ENCODE measurements around the gene REEP5. TPM values are rescaled to one million over a fixed set of nuclear protein-coding genes. Genes with fewer than 3 reads are reported as not detected.

Gene REEP5
- total RNA-seq, 2 donors from 2014 or later, result 51.0 to 63.8 TPM

- Mint-ChIP-seq H3K4me1 (ENCODE audit: low read depth) (peaks cover 31% of the 10 kb centered on the region), H3K27me3 (ENCODE audit: low read depth) (peaks cover 6% of the 10 kb centered on the region), H3K4me3 (no peak overlapping the region), H3K9me3 (no peaks in the 10 kb centered on the region), H3K36me3 (ENCODE audit: insufficient read depth in 2 of 2) (peaks cover 0 to 2% of the 10 kb centered on the region in 2 donors), H3K27ac (no peak overlapping the region)
- DNase-seq (no peak), ATAC-seq (replicated peaks in 1 of 2) (no peak)
Observed at GRCh38 chr5:112956606-112957005, 34.6 kb upstream of the REEP5 start.

- peaks cover 11% of the 10 kb centered on the region for H3K27me3 Mint-ChIP-seq (ENCODE audit: low read depth)
- peak overlapping the region; percentile 29 to 73 for H3K4me3 Mint-ChIP-seq
- H3K9me3 Mint-ChIP-seq, result peaks cover 0 to 2% of the 10 kb centered on the region in 2 donors
- DNase-seq (peak; percentile 59 to 69), ATAC-seq (replicated peaks in 1 of 2) (peak; percentile 96 to 99)
- H3K27ac Mint-ChIP-seq, result peak overlapping the region; percentile 35
- H3K4me1 Mint-ChIP-seq (ENCODE audit: low read depth), result peaks cover 16% of the 10 kb centered on the region
- H3K36me3 Mint-ChIP-seq (ENCODE audit: insufficient read depth in 2 of 2), result peaks cover 0 to 2% of the 10 kb centered on the region in 2 donors
Observed at GRCh38 chr5:112951124-112951702, 29.2 kb upstream of the REEP5 start.

GRCh38 chr5:112948458-112948857, 26.4 kb upstream of the REEP5 start:
- DNase-seq (no peak), ATAC-seq (replicated peaks in 1 of 2) (no peak)
- H3K27me3 Mint-ChIP-seq (ENCODE audit: low read depth), result peaks cover 15% of the 10 kb centered on the region
- H3K4me3 Mint-ChIP-seq, result no peak overlapping the region
- H3K27ac Mint-ChIP-seq, result no peak overlapping the region
- peaks cover 0 to 1% of the 10 kb centered on the region in 2 donors for H3K36me3 Mint-ChIP-seq (ENCODE audit: insufficient read depth in 2 of 2)
- H3K4me1 Mint-ChIP-seq (ENCODE audit: low read depth), result peaks cover 21% of the 10 kb centered on the region
- peaks cover 0 to 2% of the 10 kb centered on the region in 2 donors for H3K9me3 Mint-ChIP-seq

- Mint-ChIP-seq H3K4me3 (no peak overlapping the region), H3K4me1 (ENCODE audit: low read depth) (no peaks in the 10 kb centered on the region), H3K27me3 (ENCODE audit: low read depth) (no peaks in the 10 kb centered on the region), H3K36me3 (ENCODE audit: insufficient read depth in 2 of 2) (no peaks in the 10 kb centered on the region), H3K27ac (no peak overlapping the region), H3K9me3 (no peaks in the 10 kb centered on the region)
- ATAC-seq (replicated peaks in 1 of 2), result no peak
- no peak for DNase-seq
Observed at GRCh38 chr5:112940670-112941069, 18.6 kb upstream of the REEP5 start.

- H3K4me1 Mint-ChIP-seq (ENCODE audit: low read depth), result peaks cover 9% of the 10 kb centered on the region
- peaks cover 3 to 5% of the 10 kb centered on the region in 2 donors for H3K36me3 Mint-ChIP-seq (ENCODE audit: insufficient read depth in 2 of 2)
- H3K27me3 Mint-ChIP-seq (ENCODE audit: low read depth), result no peaks in the 10 kb centered on the region
- H3K27ac Mint-ChIP-seq, result no peak overlapping the region
- ATAC-seq (replicated peaks in 1 of 2), result no peak
- no peak for DNase-seq
- H3K4me3 Mint-ChIP-seq, result no peak overlapping the region
- H3K9me3 Mint-ChIP-seq, result peaks cover 2 to 6% of the 10 kb centered on the region in 2 donors
Observed at GRCh38 chr5:112938286-112938685, 16.3 kb upstream of the REEP5 start.

GRCh38 chr5:112935675-112936074, 13.6 kb upstream of the REEP5 start:
- Mint-ChIP-seq H3K9me3 (peaks cover 2 to 6% of the 10 kb centered on the region in 2 donors), H3K4me3 (no peak overlapping the region), H3K4me1 (ENCODE audit: low read depth) (peaks cover 20% of the 10 kb centered on the region), H3K36me3 (ENCODE audit: insufficient read depth in 2 of 2) (peaks cover 3 to 5% of the 10 kb centered on the region in 2 donors), H3K27me3 (ENCODE audit: low read depth) (no peaks in the 10 kb centered on the region), H3K27ac (no peak overlapping the region)
- DNase-seq, result no peak
- ATAC-seq (replicated peaks in 1 of 2), result no peak

- Mint-ChIP-seq H3K4me3 (no peak overlapping the region), H3K4me1 (ENCODE audit: low read depth) (peaks cover 34% of the 10 kb centered on the region), H3K9me3 (peaks cover 2 to 6% of the 10 kb centered on the region in 2 donors), H3K27ac (no peak overlapping the region), H3K27me3 (ENCODE audit: low read depth) (no peaks in the 10 kb centered on the region), H3K36me3 (ENCODE audit: insufficient read depth in 2 of 2) (peaks cover 3 to 5% of the 10 kb centered on the region in 2 donors)
- ATAC-seq (replicated peaks in 1 of 2) (peak; percentile 28 to 44), DNase-seq (no peak)
Observed at GRCh38 chr5:112934366-112934663, 12.3 kb upstream of the REEP5 start.

- DNase-seq (no peak), ATAC-seq (replicated peaks in 1 of 2) (peak in 1 of 2 donors; percentile 24)
- H3K4me3 Mint-ChIP-seq, result no peak overlapping the region
- no peaks in the 10 kb centered on the region for H3K27me3 Mint-ChIP-seq (ENCODE audit: low read depth)
- H3K36me3 Mint-ChIP-seq (ENCODE audit: insufficient read depth in 2 of 2), result peaks cover 3 to 5% of the 10 kb centered on the region in 2 donors
- peaks cover 39% of the 10 kb centered on the region for H3K4me1 Mint-ChIP-seq (ENCODE audit: low read depth)
- H3K27ac Mint-ChIP-seq, result peak overlapping the region; percentile 21
- peaks cover 2 to 6% of the 10 kb centered on the region in 2 donors for H3K9me3 Mint-ChIP-seq
Observed at GRCh38 chr5:112933651-112934365, 11.8 kb upstream of the REEP5 start.

- no peak for DNase-seq
- Mint-ChIP-seq H3K36me3 (ENCODE audit: insufficient read depth in 2 of 2) (peaks cover 3 to 5% of the 10 kb centered on the region in 2 donors), H3K27ac (no peak overlapping the region), H3K4me3 (no peak overlapping the region), H3K4me1 (ENCODE audit: low read depth) (peaks cover 46% of the 10 kb centered on the region), H3K9me3 (peaks cover 2 to 6% of the 10 kb centered on the region in 2 donors), H3K27me3 (ENCODE audit: low read depth) (no peaks in the 10 kb centered on the region)
- no peak for ATAC-seq (replicated peaks in 1 of 2)
Observed at GRCh38 chr5:112933105-112933504, 11.1 kb upstream of the REEP5 start.

- no peak overlapping the region for H3K4me3 Mint-ChIP-seq
- DNase-seq (no peak), ATAC-seq (replicated peaks in 1 of 2) (peak in 1 of 2 donors; percentile 29)
- peaks cover 2 to 6% of the 10 kb centered on the region in 2 donors for H3K9me3 Mint-ChIP-seq
- peaks cover 53% of the 10 kb centered on the region for H3K4me1 Mint-ChIP-seq (ENCODE audit: low read depth)
- no peak overlapping the region for H3K27ac Mint-ChIP-seq
- H3K27me3 Mint-ChIP-seq (ENCODE audit: low read depth), result no peaks in the 10 kb centered on the region
- H3K36me3 Mint-ChIP-seq (ENCODE audit: insufficient read depth in 2 of 2), result peaks cover 3 to 5% of the 10 kb centered on the region in 2 donors
Observed at GRCh38 chr5:112931473-112931872, 9.4 kb upstream of the REEP5 start.

- Mint-ChIP-seq H3K27ac (peak overlapping the region; percentile 1), H3K9me3 (peaks cover 2 to 6% of the 10 kb centered on the region in 2 donors), H3K4me3 (peak overlapping the region; percentile 27 to 64), H3K4me1 (ENCODE audit: low read depth) (peaks cover 53% of the 10 kb centered on the region), H3K36me3 (ENCODE audit: insufficient read depth in 2 of 2) (peaks cover 3 to 5% of the 10 kb centered on the region in 2 donors), H3K27me3 (ENCODE audit: low read depth) (no peaks in the 10 kb centered on the region)
- ATAC-seq (replicated peaks in 1 of 2), result peak; percentile 33 to 63
- DNase-seq, result no peak
Observed at GRCh38 chr5:112930082-112930344, 8.0 kb upstream of the REEP5 start.

- H3K4me3 Mint-ChIP-seq, result peak overlapping the region; percentile 62 to 90
Observed at GRCh38 chr5:112929336-112930081, 7.5 kb upstream of the REEP5 start.

GRCh38 chr5:112923988-112924387, 2.0 kb upstream of the REEP5 start:
- Mint-ChIP-seq H3K27ac (peak overlapping the region; percentile 20), H3K9me3 (no peaks in the 10 kb centered on the region), H3K4me3 (peak overlapping the region; percentile 83 to 98), H3K36me3 (ENCODE audit: insufficient read depth in 2 of 2) (peaks cover 3 to 5% of the 10 kb centered on the region in 2 donors), H3K27me3 (ENCODE audit: low read depth) (no peaks in the 10 kb centered on the region), H3K4me1 (ENCODE audit: low read depth) (peaks cover 64% of the 10 kb centered on the region)
- DNase-seq (no peak), ATAC-seq (replicated peaks in 1 of 2) (no peak)

More at GRCh38 chr5:112929336-112930081, 7.5 kb upstream of the REEP5 start:
- Mint-ChIP-seq H3K27me3 (ENCODE audit: low read depth) (no peaks in the 10 kb centered on the region), H3K9me3 (peaks cover 2 to 6% of the 10 kb centered on the region in 2 donors), H3K27ac (peak overlapping the region; percentile 81), H3K4me1 (ENCODE audit: low read depth) (peaks cover 57% of the 10 kb centered on the region), H3K36me3 (ENCODE audit: insufficient read depth in 2 of 2) (peaks cover 3 to 5% of the 10 kb centered on the region in 2 donors)
- DNase-seq, result no peak
- ATAC-seq (replicated peaks in 1 of 2), result peak; percentile 72 to 84

All from activated T-cell treated with anti-CD3 and anti-CD28 coated beads, Interleukin-2, amount 50 U/mL, for 72 hours (primary cell).